ENCODE data around the gene GOLGA6L10.
"Not testable (repeated sequence)": the region's sequence is repeated elsewhere in the genome, so short reads cannot be mapped to it uniquely, and the experiment has no call there.

DNA sequence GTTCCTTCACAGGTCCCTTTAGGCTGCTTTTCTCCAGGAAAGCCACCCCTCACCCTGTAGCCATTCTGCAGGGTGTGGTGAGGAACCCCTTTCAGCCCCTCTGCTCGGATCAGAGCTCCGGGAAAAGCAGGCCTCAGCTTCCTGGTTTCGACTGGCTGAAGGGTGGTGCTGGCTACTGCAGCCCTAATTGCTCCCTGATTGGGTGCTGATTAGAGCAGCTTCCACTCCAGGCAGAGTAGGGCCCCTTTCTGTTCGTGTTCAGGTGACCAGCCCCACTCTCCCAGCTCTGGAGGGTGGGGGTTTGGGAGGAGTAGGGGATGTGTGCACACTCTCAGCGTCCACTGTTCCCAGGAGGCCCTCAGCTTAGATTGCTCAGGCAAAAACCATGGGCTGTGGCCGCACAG is 49.8 kb downstream of the GOLGA6L10 start:
- not testable (repeated sequence) for TF ChIP-seq POLR2A, POLR2AphosphoS5 (IDR thresholded peaks at IDR 0.05)
- TF ChIP-seq, protein P1, sequence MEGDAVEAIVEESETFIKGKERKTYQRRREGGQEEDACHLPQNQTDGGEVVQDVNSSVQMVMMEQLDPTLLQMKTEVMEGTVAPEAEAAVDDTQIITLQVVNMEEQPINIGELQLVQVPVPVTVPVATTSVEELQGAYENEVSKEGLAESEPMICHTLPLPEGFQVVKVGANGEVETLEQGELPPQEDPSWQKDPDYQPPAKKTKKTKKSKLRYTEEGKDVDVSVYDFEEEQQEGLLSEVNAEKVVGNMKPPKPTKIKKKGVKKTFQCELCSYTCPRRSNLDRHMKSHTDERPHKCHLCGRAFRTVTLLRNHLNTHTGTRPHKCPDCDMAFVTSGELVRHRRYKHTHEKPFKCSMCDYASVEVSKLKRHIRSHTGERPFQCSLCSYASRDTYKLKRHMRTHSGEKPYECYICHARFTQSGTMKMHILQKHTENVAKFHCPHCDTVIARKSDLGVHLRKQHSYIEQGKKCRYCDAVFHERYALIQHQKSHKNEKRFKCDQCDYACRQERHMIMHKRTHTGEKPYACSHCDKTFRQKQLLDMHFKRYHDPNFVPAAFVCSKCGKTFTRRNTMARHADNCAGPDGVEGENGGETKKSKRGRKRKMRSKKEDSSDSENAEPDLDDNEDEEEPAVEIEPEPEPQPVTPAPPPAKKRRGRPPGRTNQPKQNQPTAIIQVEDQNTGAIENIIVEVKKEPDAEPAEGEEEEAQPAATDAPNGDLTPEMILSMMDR (IDR thresholded peaks at IDR 0.05) = not testable (repeated sequence)
